Endothelial cell (in vitro differentiated cells): ENCODE results near the gene ZCCHC13. TPM values are rescaled to one million over a fixed set of nuclear protein-coding genes. Genes with fewer than 3 reads are reported as not detected.

Source experiments
- DNase-seq: peaks from one replicate; pipeline ENCODE4 v3.0.0; 2021; ENCODE audit warnings: low spot score
- H3K27ac Mint-ChIP-seq: one replicate; pipeline ENCODE4 v1.8.0; 2021; ENCODE audit warnings: mixed read lengths, inconsistent platforms; ENCODE audit not compliant: unreplicated experiment
- H3K27me3 Mint-ChIP-seq: one replicate; pipeline ENCODE4 v1.8.0; 2021; ENCODE audit warnings: mild to moderate bottlenecking, moderate library complexity, mixed read lengths, inconsistent platforms; ENCODE audit not compliant: unreplicated experiment
- H3K36me3 Mint-ChIP-seq: one replicate; pipeline ENCODE4 v1.8.0; 2021; ENCODE audit warnings: mild to moderate bottlenecking, low read depth, mixed read lengths, inconsistent platforms; ENCODE audit not compliant: unreplicated experiment
- H3K4me1 Mint-ChIP-seq: one replicate; pipeline ENCODE4 v1.8.0; 2021; ENCODE audit warnings: mild to moderate bottlenecking, mixed read lengths, inconsistent platforms; ENCODE audit not compliant: unreplicated experiment
- H3K4me3 Mint-ChIP-seq: one replicate; pipeline ENCODE4 v1.8.0; 2021; ENCODE audit warnings: mild to moderate bottlenecking, mixed read lengths, inconsistent platforms; ENCODE audit not compliant: unreplicated experiment
- H3K9me3 Mint-ChIP-seq: one replicate; pipeline ENCODE4 v1.8.0; 2021; ENCODE audit warnings: mixed read lengths, inconsistent platforms; ENCODE audit not compliant: unreplicated experiment
- total RNA-seq: library from RNA; stranded (reverse); fragmentation: NEBNext Ultra II Directional; extraction: Animal tissue kit (Norgen Biotek cat#: 25700); gene quantifications from one replicate; pipeline ENCODE4 v1.2.1, GENCODE V29; 2021; ENCODE audit not compliant: unreplicated experiment
- TF ChIP-seq, protein P1 (sequence below): fragments of 200-600 bp; sonication (generic); IDR thresholded peaks from one replicate; pipeline ENCODE4 v1.5.0; 2021; ENCODE audit warnings: antibody characterized with exemption; ENCODE audit not compliant: unreplicated experiment

Gene ZCCHC13
- total RNA-seq, 1 donor from 2014 or later, result not detected

DNA sequence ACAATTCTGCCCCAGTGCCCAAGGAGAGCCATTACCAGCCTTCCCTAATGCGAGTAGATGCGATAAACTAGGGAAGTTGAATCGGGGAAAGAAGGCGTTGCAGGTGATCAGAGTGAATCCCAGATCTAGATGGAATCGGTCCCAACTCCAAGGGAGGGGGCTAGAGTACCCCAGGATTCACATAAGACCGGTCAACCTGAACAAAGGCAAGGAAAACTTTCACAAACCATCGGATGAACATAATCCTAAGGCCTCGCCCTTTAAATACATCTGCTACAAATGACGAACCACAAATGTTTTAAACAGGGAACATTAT lies 11.2 kb upstream of the ZCCHC13 start:
- Mint-ChIP-seq H3K36me3 (no peaks in the 10 kb centered on the region), H3K4me1 (peaks cover 12% of the 10 kb centered on the region), H3K9me3 (no peaks in the 10 kb centered on the region), H3K4me3 (peak overlapping the region; percentile 99), H3K27ac (peak overlapping the region; percentile 97), H3K27me3 (peaks cover 15% of the 10 kb centered on the region)
- TF ChIP-seq, protein P1, sequence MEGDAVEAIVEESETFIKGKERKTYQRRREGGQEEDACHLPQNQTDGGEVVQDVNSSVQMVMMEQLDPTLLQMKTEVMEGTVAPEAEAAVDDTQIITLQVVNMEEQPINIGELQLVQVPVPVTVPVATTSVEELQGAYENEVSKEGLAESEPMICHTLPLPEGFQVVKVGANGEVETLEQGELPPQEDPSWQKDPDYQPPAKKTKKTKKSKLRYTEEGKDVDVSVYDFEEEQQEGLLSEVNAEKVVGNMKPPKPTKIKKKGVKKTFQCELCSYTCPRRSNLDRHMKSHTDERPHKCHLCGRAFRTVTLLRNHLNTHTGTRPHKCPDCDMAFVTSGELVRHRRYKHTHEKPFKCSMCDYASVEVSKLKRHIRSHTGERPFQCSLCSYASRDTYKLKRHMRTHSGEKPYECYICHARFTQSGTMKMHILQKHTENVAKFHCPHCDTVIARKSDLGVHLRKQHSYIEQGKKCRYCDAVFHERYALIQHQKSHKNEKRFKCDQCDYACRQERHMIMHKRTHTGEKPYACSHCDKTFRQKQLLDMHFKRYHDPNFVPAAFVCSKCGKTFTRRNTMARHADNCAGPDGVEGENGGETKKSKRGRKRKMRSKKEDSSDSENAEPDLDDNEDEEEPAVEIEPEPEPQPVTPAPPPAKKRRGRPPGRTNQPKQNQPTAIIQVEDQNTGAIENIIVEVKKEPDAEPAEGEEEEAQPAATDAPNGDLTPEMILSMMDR, result no peak
- DNase-seq, result no peak

DNA sequence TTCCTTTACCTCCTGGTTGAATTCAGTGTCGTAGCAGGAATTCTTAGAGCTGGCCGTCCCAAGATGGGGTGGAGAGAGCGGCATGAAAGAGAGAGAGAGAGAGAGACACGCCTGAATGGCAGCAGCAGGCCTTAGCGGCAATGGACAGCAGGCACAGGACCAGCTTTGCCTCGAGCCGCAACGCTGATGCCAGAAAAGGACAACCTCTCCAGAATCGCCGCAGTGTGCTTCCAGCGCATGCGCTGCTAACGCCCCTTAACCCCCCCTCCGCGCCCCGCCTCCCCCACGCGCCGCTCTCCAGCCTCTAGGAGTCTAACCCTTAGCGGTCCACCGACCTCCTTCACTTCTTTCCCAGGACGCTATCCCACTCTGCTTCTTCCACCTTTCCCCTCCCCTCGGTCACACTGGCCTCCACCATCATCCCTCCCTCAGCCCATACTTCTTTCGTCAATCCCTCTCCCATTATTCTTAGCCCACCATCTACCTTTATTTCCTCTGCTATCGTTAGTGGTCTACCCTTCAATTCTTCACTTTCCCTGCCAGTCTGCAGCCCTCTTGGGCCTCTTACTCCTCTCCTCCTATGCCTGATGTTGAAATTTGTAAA lies 10.5 kb upstream of the ZCCHC13 start:
- no peaks in the 10 kb centered on the region for H3K9me3 Mint-ChIP-seq
- peaks cover 8% of the 10 kb centered on the region for H3K4me1 Mint-ChIP-seq
- peaks cover 15% of the 10 kb centered on the region for H3K27me3 Mint-ChIP-seq
- no peaks in the 10 kb centered on the region for H3K36me3 Mint-ChIP-seq
- peak overlapping the region; percentile 52 for H3K27ac Mint-ChIP-seq
- peak overlapping the region; percentile 99 for H3K4me3 Mint-ChIP-seq
- peak; percentile 60 for DNase-seq
- TF ChIP-seq, protein P1, result no peak

DNA sequence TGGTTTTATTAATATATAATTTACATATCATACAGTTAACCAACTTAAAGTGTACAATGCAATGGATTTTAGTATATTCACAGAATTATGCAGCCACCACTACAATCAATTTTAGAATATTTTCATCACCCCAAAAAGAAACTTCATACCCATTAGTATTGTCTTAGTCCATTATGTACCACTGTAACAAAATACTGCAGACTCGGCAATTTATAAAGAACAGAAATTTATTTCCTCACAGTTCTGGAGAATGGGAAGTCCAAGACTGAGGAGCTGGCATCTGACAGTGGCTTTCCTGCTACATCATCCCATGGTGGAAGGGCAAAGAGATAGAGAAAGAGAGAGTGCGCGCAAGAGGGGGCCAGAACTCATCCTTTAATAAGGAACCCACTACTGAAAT lies 8.9 kb upstream of the ZCCHC13 start:
- DNase-seq, result no peak
- Mint-ChIP-seq H3K27ac (no peak overlapping the region), H3K4me1 (peaks cover 8% of the 10 kb centered on the region), H3K27me3 (peaks cover 15% of the 10 kb centered on the region), H3K9me3 (no peaks in the 10 kb centered on the region), H3K36me3 (no peaks in the 10 kb centered on the region), H3K4me3 (no peak overlapping the region)
- TF ChIP-seq, protein P1, result no peak

DNA sequence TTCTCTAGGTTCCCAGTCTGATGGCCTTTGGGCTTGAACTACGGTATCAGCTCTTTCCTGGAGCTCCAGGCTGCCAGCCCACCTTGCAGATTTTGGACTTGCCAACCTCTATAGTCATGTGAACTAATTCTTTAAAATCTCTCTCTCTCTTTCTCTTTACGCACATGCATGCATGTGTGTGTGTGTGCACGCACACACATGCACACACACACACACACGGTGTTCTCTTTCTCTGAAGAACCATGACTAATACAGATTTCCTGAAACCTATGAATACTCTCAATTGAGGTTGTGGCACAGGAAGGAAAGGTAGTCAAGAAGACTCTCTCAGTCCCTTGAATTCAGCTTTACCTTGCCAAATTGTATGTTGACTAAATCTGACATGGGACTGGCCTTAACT lies 6.2 kb upstream of the ZCCHC13 start:
- Mint-ChIP-seq H3K36me3 (no peaks in the 10 kb centered on the region), H3K27me3 (peaks cover 3% of the 10 kb centered on the region), H3K9me3 (no peaks in the 10 kb centered on the region), H3K4me1 (peaks cover 3% of the 10 kb centered on the region), H3K27ac (no peak overlapping the region), H3K4me3 (no peak overlapping the region)
- DNase-seq, result no peak
- TF ChIP-seq, protein P1, result no peak

DNA sequence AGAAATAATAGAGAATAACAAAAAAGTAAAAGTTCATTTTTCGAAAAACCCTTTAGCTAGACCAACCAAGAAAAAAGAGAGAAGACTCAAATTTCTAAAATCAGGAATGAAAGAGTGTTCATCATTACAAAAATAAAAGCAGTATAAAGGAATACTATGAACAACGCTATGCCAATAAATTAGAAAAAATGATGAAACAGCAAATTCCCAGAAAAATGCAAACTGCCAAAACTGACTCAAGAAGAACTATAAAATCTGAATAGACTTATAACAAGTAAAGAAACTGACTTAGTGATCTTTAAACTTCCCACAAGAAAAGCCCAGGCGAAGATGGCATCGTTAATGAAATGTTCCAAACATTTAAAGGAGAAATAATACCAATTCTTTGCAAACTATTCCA lies 3.1 kb upstream of the ZCCHC13 start:
- H3K27ac Mint-ChIP-seq, result no peak overlapping the region
- no peak overlapping the region for H3K4me3 Mint-ChIP-seq
- H3K36me3 Mint-ChIP-seq, result no peaks in the 10 kb centered on the region
- no peaks in the 10 kb centered on the region for H3K9me3 Mint-ChIP-seq
- DNase-seq, result no peak
- no peaks in the 10 kb centered on the region for H3K4me1 Mint-ChIP-seq
- TF ChIP-seq, protein P1, result no peak
- peaks cover 2% of the 10 kb centered on the region for H3K27me3 Mint-ChIP-seq
